PC-3 (cell line): ENCODE data around the gene S100A14.

ENCODE experiments used
- CTCF ChIP-seq: fragments of 300-600 bp; sonication (generic); conservative IDR thresholded peaks from 2 replicates; pipeline ENCODE4 v1.5.1; 2017; ENCODE audit warnings: antibody characterized with exemption, low read depth, mild to moderate bottlenecking, low read length
- EZH2 ChIP-seq: fragments of 300-600 bp; sonication (generic); IDR thresholded peaks from one replicate; pipeline ENCODE4 v1.6.1; 2017; ENCODE audit warnings: antibody characterized with exemption, mild to moderate bottlenecking, low read length; ENCODE audit not compliant: unreplicated experiment
- EZH2phosphoT487 ChIP-seq: fragments of 300-600 bp; sonication (generic); IDR thresholded peaks from 2 replicates; pipeline ENCODE4 v1.6.1; 2018; ENCODE audit warnings: mild to moderate bottlenecking, antibody characterized with exemption, low read length, borderline replicate concordance

GRCh38 chr1:153578490-153578889 lies 37.6 kb downstream of the S100A14 start:
- TF ChIP-seq CTCF (no peak), EZH2 (no peak), EZH2phosphoT487 (no peak)
